Endothelial cell of umbilical vein (primary cell): ENCODE measurements around the gene MGST2. TPM values are rescaled to one million over a fixed set of nuclear protein-coding genes. Genes with fewer than 3 reads are reported as not detected.

Experiments used
- BruUV-seq: library from RNA; stranded (reverse); fragments of 400-500 nt; replicated peaks from 2 replicates; lab custom pipeline; 2021; lab: Mats Ljungman, UMichigan
- CTCF ChIA-PET: fragments of 300-600, 350-600 bp; sonication (Branson Sonifier 250); formaldehyde crosslinking; loops from one replicate; lab custom pipeline; 2021; ENCODE audit warnings: antibody characterized with exemption, inconsistent platforms; lab: Charles Lee
- POLR2A ChIA-PET: fragments of 300-600, 350-600 bp; sonication (Branson Sonifier 250); formaldehyde crosslinking; loops from one replicate; lab custom pipeline; 2021; ENCODE audit warnings: antibody characterized with exemption, inconsistent platforms; lab: Charles Lee
- DNase-seq: peaks from one replicate; pipeline ENCODE4 v3.0.0-alpha.2; 2011; ENCODE audit warnings: low read depth, low spot score
- FAIRE-seq: peaks from 2 replicates; lab custom pipeline; 2011; peaks lifted over from hg19 to GRCh38; lab: Jason Lieb, UNC
- H2AFZ ChIP-seq: 2 replicates; pipeline ENCODE4 v1.6.0; 2012; ENCODE audit warnings: low read depth, low read length, control low read depth, inconsistent platforms
- H3K27ac ChIP-seq: 2 replicates; pipeline ENCODE4 v1.5.1; 2011; ENCODE audit warnings: low read depth, mild to moderate bottlenecking, control low read depth, low read length, moderate library complexity; ENCODE audit not compliant: insufficient read depth
- H3K27me3 ChIP-seq, 2 experiments: 2 replicates each; pipeline versions ENCODE4 v1.6.0 to v1.6.1; 2011; ENCODE audit warnings: low read length in 2 of 2, mixed read lengths in 1 of 2; ENCODE audit not compliant: control insufficient read depth in 2 of 2, insufficient read depth in 2 of 2
- H3K36me3 ChIP-seq, 2 experiments: 2 replicates in 1 of 2; 3 replicates in 1 of 2; pipeline ENCODE4 v1.5.1; 2011; ENCODE audit warnings: low read length in 2 of 2, mild to moderate bottlenecking in 1 of 2, moderate library complexity in 1 of 2; ENCODE audit not compliant: control insufficient read depth in 2 of 2, insufficient read depth in 2 of 2; ENCODE audit errors: extremely low read depth in 1 of 2
- H3K4me1 ChIP-seq: 3 replicates; pipeline ENCODE4 v1.5.1; 2011; ENCODE audit warnings: mild to moderate bottlenecking, low read length; ENCODE audit not compliant: control insufficient read depth, insufficient read depth; ENCODE audit errors: extremely low read depth
- H3K4me2 ChIP-seq: 2 replicates; pipeline ENCODE4 v1.6.1; 2011; ENCODE audit warnings: low read length, control low read depth, mixed read lengths; ENCODE audit not compliant: insufficient read depth
- H3K4me3 ChIP-seq, 3 experiments: fragments of 200-600 bp in 1 of 3; sonication (generic), shearing (Covaris generic) in 1 of 3; replicated peaks in 1 of 3; 2 replicates each; pipeline ENCODE4 v1.5.1; 2011 to 2016; ENCODE audit warnings: control low read depth in 3 of 3, low read length in 3 of 3, mild to moderate bottlenecking in 2 of 3, inconsistent platforms in 1 of 3, low read depth in 1 of 3, moderate library complexity in 1 of 3; ENCODE audit not compliant: insufficient read depth in 1 of 3
- H3K79me2 ChIP-seq: 2 replicates; pipeline ENCODE4 v1.6.0; 2012; ENCODE audit warnings: low read length, inconsistent platforms; ENCODE audit not compliant: control insufficient read depth, insufficient read depth
- H3K9ac ChIP-seq: replicated peaks from 2 replicates; pipeline ENCODE3; 2011; ENCODE audit warnings: low read length, control low read depth; ENCODE audit not compliant: insufficient read depth; ENCODE audit errors: extremely low read depth
- H3K9me1 ChIP-seq: replicated peaks from 3 replicates; pipeline ENCODE4 v1.6.0; 2011; ENCODE audit warnings: mild to moderate bottlenecking, low read length; ENCODE audit not compliant: control insufficient read depth, insufficient read depth; ENCODE audit errors: extremely low read depth
- H3K9me3 ChIP-seq: replicated peaks from 2 replicates; pipeline ENCODE4 v1.5.1; 2012; ENCODE audit warnings: low read length, inconsistent platforms; ENCODE audit not compliant: control insufficient read depth, insufficient read depth
- H4K20me1 ChIP-seq: replicated peaks from 2 replicates; pipeline ENCODE3; 2011; ENCODE audit warnings: mild to moderate bottlenecking, low read length; ENCODE audit not compliant: control insufficient read depth, insufficient read depth; ENCODE audit errors: extremely low read depth
- EZH2 ChIP-seq: IDR thresholded peaks from 2 replicates; pipeline ENCODE4 v1.6.1; 2012; ENCODE audit warnings: borderline replicate concordance, low read depth, mild to moderate bottlenecking, moderate library complexity, low read length, inconsistent platforms; ENCODE audit not compliant: severe bottlenecking
- FOS ChIP-seq: IDR thresholded peaks from 2 replicates; pipeline ENCODE4 v1.6.1; 2011; ENCODE audit warnings: mild to moderate bottlenecking, low read length, moderate library complexity, borderline replicate concordance; ENCODE audit not compliant: insufficient read depth
- GATA2 ChIP-seq: IDR thresholded peaks from 2 replicates; pipeline ENCODE4 v1.7.0; 2011; ENCODE audit warnings: low read depth, mild to moderate bottlenecking, moderate library complexity, mixed read lengths, low read length; ENCODE audit not compliant: insufficient read length, insufficient read depth
- JUN ChIP-seq: IDR thresholded peaks from 2 replicates; pipeline ENCODE4 v1.6.1; 2011; ENCODE audit warnings: borderline replicate concordance, low read depth; ENCODE audit not compliant: insufficient read length, insufficient read depth
- MYC ChIP-seq: IDR thresholded peaks from one replicate; pipeline ENCODE4 v1.6.1; 2011; ENCODE audit warnings: mild to moderate bottlenecking, low read depth, low read length
- POLR2A ChIP-seq: IDR thresholded peaks from 2 replicates; pipeline ENCODE4 v1.6.1; 2012; ENCODE audit warnings: low read depth, mild to moderate bottlenecking, control low read depth, low read length
- POLR2AphosphoS5 ChIP-seq: IDR thresholded peaks from 2 replicates; pipeline ENCODE4 v1.6.1; 2012; ENCODE audit warnings: low read depth, mild to moderate bottlenecking, control low read depth, low read length, moderate library complexity; ENCODE audit not compliant: insufficient read depth
- dilution Hi-C: fragments of 300-500 bp; cut with MboI; formaldehyde crosslinking; loops from one replicate; pipeline ENCODE4 v1.15.0; 2019; ENCODE audit warnings: low sequenced_read_pairs; ENCODE audit not compliant: extremely low pct_ligation_motif_present
- intact Hi-C: fragments of 100-400 bp; cut with micrococcal nuclease; formaldehyde crosslinking; loops from one replicate; pipeline ENCODE4 v1.10.0; 2022
- polyA plus RNA-seq, 4 experiments: library from polyadenylated mRNA; depleted of rRNA in 3 of 4; stranded (reverse) in 3 of 4; unstranded in 1 of 4; fragments of >200 nt; gene quantifications; 2 replicates each; pipeline versions ENCODE4 v1.2.1 to v1.2.3, GENCODE V29; 2011 to 2012; ENCODE audit warnings: missing spikeins in 1 of 4
- total RNA-seq: library from RNA; stranded (reverse); gene quantifications from 2 replicates; pipeline ENCODE4 v1.2.3, GENCODE V29; 2021
- TF ChIP-seq, protein P1 (sequence below): IDR thresholded peaks from 2 replicates; pipeline ENCODE4 v1.6.1; 2011; ENCODE audit not compliant: insufficient read depth, insufficient read length
- TF ChIP-seq, protein P2 (sequence below), 2 donors: IDR thresholded peaks; 1 replicate in 1 of 2; 2 replicates in 1 of 2; pipeline ENCODE4 v1.5.1; 2011; ENCODE audit warnings: low read length in 2 of 2, mild to moderate bottlenecking in 2 of 2, moderate library complexity in 2 of 2, control low read depth in 1 of 2, inconsistent platforms in 1 of 2, low read depth in 1 of 2; ENCODE audit not compliant: insufficient read depth in 1 of 2; ENCODE audit errors: extremely low read depth in 1 of 2

The MGST2 gene
- total and polyA plus RNA-seq, 2 donors (not counting 3 experiments of a cell fraction or from before 2014, with no cell fraction given), result 64.3 to 78.9 TPM

GRCh38 chr4:139709660-139710059, 44.0 kb downstream of the MGST2 start:
- Histone ChIP-seq H3K27ac (no peak overlapping the region), H3K9ac (no peak overlapping the region), H3K9me1 (no peaks in the 10 kb centered on the region), H3K4me1 (peaks cover 10% of the 10 kb centered on the region), H3K79me2 (no peaks in the 10 kb centered on the region), H3K4me3 (no peak overlapping the region), H2AFZ (no peak overlapping the region), H3K36me3 (no peaks in the 10 kb centered on the region), H3K9me3 (no peaks in the 10 kb centered on the region), H3K4me2 (no peak overlapping the region), H3K27me3 (no peaks in the 10 kb centered on the region), H4K20me1 (no peaks in the 10 kb centered on the region)
- TF ChIP-seq, protein P1, sequence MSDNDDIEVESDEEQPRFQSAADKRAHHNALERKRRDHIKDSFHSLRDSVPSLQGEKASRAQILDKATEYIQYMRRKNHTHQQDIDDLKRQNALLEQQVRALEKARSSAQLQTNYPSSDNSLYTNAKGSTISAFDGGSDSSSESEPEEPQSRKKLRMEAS, result no peak
- no peak for TF ChIP-seq POLR2AphosphoS5
- TF ChIP-seq POLR2A, result no peak
- TF ChIP-seq, protein P2, sequence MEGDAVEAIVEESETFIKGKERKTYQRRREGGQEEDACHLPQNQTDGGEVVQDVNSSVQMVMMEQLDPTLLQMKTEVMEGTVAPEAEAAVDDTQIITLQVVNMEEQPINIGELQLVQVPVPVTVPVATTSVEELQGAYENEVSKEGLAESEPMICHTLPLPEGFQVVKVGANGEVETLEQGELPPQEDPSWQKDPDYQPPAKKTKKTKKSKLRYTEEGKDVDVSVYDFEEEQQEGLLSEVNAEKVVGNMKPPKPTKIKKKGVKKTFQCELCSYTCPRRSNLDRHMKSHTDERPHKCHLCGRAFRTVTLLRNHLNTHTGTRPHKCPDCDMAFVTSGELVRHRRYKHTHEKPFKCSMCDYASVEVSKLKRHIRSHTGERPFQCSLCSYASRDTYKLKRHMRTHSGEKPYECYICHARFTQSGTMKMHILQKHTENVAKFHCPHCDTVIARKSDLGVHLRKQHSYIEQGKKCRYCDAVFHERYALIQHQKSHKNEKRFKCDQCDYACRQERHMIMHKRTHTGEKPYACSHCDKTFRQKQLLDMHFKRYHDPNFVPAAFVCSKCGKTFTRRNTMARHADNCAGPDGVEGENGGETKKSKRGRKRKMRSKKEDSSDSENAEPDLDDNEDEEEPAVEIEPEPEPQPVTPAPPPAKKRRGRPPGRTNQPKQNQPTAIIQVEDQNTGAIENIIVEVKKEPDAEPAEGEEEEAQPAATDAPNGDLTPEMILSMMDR (IDR thresholded peaks at IDR 0.05; ENCODE audit: extremely low read depth in 1 of 2, insufficient read depth in 1 of 2, low read depth in 1 of 2, low read length in 2 of 2), result no peak
- no peak for TF ChIP-seq FOS
- TF ChIP-seq EZH2, result no peak
- TF ChIP-seq JUN, result no peak
- TF ChIP-seq MYC, result no peak
- no peak for TF ChIP-seq GATA2
- no peak for DNase-seq
- POLR2A ChIA-PET, result no interaction called here
- no TSS peak for BruUV-seq
- CTCF ChIA-PET, result interaction anchor here (0.8 to 1.1 kb wide), 3 partner anchors 53 to 57 kb away, joined by 3 read pairs; no protein-coding TSS in a partner anchor
- dilution Hi-C loops, result no loop called here
- FAIRE-seq, result no peak
- intact Hi-C loops, result no loop called here
